B cell (primary cell): Measurements from ENCODE around the gene P2RY6. TPM values are rescaled to one million over a fixed set of nuclear protein-coding genes. Genes with fewer than 3 reads are reported as not detected.

ENCODE experiments used
- ATAC-seq: fragments of 200-7000 bp; cut with Tn5 transposase; one replicate; pipeline ENCODE4 v1.10.0; 2021; ENCODE audit warnings: low read depth, mild to moderate bottlenecking, moderate number of reproducible peaks, moderate library complexity
- CTCF ChIA-PET: fragments of 350-600 bp; sonication (Branson Sonifier 250); formaldehyde crosslinking; loops from one replicate; lab custom pipeline; 2021; ENCODE audit warnings: antibody characterized with exemption, inconsistent platforms; lab: Charles Lee
- POLR2A ChIA-PET: fragments of 350-600 bp; sonication (Branson Sonifier 250); formaldehyde crosslinking; loops from one replicate; lab custom pipeline; 2021; ENCODE audit warnings: antibody characterized with exemption; lab: Charles Lee
- DNase-seq: peaks from one replicate; pipeline ENCODE4 v3.0.0; 2013
- H2AFZ ChIP-seq: 2 replicates; pipeline ENCODE4 v1.6.1; 2012; ENCODE audit warnings: mild to moderate bottlenecking, low read depth, low read length; ENCODE audit not compliant: insufficient read depth, poor library complexity, severe bottlenecking
- H3K27ac ChIP-seq, 2 donors: 1 replicate in 1 of 2; 2 replicates in 1 of 2; pipeline ENCODE4 v1.5.1; 2012 to 2013; ENCODE audit warnings: low read length in 2 of 2, mild to moderate bottlenecking in 2 of 2, moderate library complexity in 1 of 2
- H3K27me3 ChIP-seq, 4 experiments: fragments of 200-600 bp in 1 of 4; sonication (generic) in 1 of 4; replicated peaks in 1 of 4; 1 replicate in 2 of 4; 2 replicates in 2 of 4; pipeline versions ENCODE4 v1.6.1 to v1.7.0; 2013 to 2016; ENCODE audit warnings: low read length in 3 of 4, mild to moderate bottlenecking in 2 of 4, mixed read lengths in 1 of 4, moderate library complexity in 1 of 4; ENCODE audit not compliant: insufficient read depth in 4 of 4, control insufficient read depth in 3 of 4; ENCODE audit errors: control extremely low read depth in 1 of 4
- H3K36me3 ChIP-seq, 2 experiments: replicated peaks in 1 of 2; 1 replicate in 1 of 2; 2 replicates in 1 of 2; pipeline versions ENCODE4 v1.6.1 to v1.7.1; 2013; ENCODE audit warnings: low read length in 1 of 2; ENCODE audit not compliant: insufficient read depth in 2 of 2, control insufficient read depth in 1 of 2; ENCODE audit errors: control extremely low read depth in 1 of 2, extremely low read depth in 1 of 2
- H3K4me1 ChIP-seq, 2 donors: fragments of 200-600 bp in 1 of 2; sonication (generic) in 1 of 2; 1 replicate in 1 of 2; 2 replicates in 1 of 2; pipeline versions ENCODE4 v1.5.1 to v1.6.1; 2013 to 2017; ENCODE audit warnings: low read length in 2 of 2; ENCODE audit not compliant: control insufficient read depth in 2 of 2, insufficient read depth in 2 of 2
- H3K4me2 ChIP-seq: replicated peaks from 2 replicates; pipeline ENCODE3; 2012; ENCODE audit warnings: mild to moderate bottlenecking, low read depth, low read length; ENCODE audit not compliant: poor library complexity, severe bottlenecking
- H3K4me3 ChIP-seq, 5 experiments: fragments of 200-600 bp in 1 of 5; sonication (generic) in 1 of 5; 1 replicate in 3 of 5; 2 replicates in 2 of 5; pipeline versions ENCODE4 v1.5.1 to v1.7.0; 2011 to 2016; ENCODE audit warnings: low read length in 4 of 5, mild to moderate bottlenecking in 4 of 5, low read depth in 2 of 5, control low read depth in 1 of 5, moderate library complexity in 1 of 5; ENCODE audit not compliant: insufficient read depth in 1 of 5; ENCODE audit errors: control extremely low read depth in 1 of 5, extremely low read depth in 1 of 5
- H3K79me2 ChIP-seq: fragments of 200-600 bp; sonication (generic); one replicate; pipeline ENCODE4 v1.6.0; 2016; ENCODE audit warnings: low read length; ENCODE audit not compliant: control insufficient read depth, insufficient read depth
- H3K9ac ChIP-seq: fragments of 200-600 bp; sonication (generic); 2 replicates; pipeline ENCODE4 v1.6.1; 2017; ENCODE audit warnings: mild to moderate bottlenecking, low read length, moderate library complexity
- H3K9me3 ChIP-seq, 3 donors: one replicate each; pipeline versions ENCODE4 v1.6.1 to v1.7.1; 2013; ENCODE audit warnings: low read length in 2 of 3; ENCODE audit not compliant: control insufficient read depth in 2 of 3, insufficient read depth in 1 of 3; ENCODE audit errors: control extremely low read depth in 1 of 3
- H4K20me1 ChIP-seq: 2 replicates; pipeline ENCODE4 v1.6.0; 2012; ENCODE audit warnings: mild to moderate bottlenecking, low read length; ENCODE audit not compliant: insufficient read depth, control insufficient read depth, poor library complexity, severe bottlenecking
- H3K27ac Mint-ChIP-seq: one replicate; pipeline ENCODE4 v1.8.0; 2021; ENCODE audit warnings: mixed read lengths
- H3K27me3 Mint-ChIP-seq: one replicate; pipeline ENCODE4 v1.8.0; 2021; ENCODE audit warnings: mixed read lengths
- H3K4me1 Mint-ChIP-seq: one replicate; pipeline ENCODE4 v1.8.0; 2021; ENCODE audit warnings: mixed read lengths
- H3K4me3 Mint-ChIP-seq: one replicate; pipeline ENCODE4 v1.8.0; 2021; ENCODE audit warnings: mixed read lengths
- H3K9me3 Mint-ChIP-seq: one replicate; pipeline ENCODE4 v1.8.0; 2022; ENCODE audit warnings: mixed read lengths; ENCODE audit not compliant: insufficient read depth
- EZH2 ChIP-seq: IDR thresholded peaks from 2 replicates; pipeline ENCODE4 v1.6.1; 2012; ENCODE audit warnings: borderline replicate concordance, low read depth, mild to moderate bottlenecking, moderate library complexity, low read length; ENCODE audit not compliant: insufficient read depth, poor library complexity, severe bottlenecking
- WGBS: methylation state at CpG from one replicate; pipeline ENCODE4 v1.1.5; 2013; ENCODE audit warnings: missing lambda C conversion rate; ENCODE audit not compliant: insufficient coverage; 5-methylcytosine and 5-hydroxymethylcytosine counted together
- intact Hi-C: fragments of 100-400 bp; cut with micrococcal nuclease; formaldehyde crosslinking; loops from one replicate; pipeline ENCODE4 v1.10.0; 2022
- polyA plus RNA-seq: library from polyadenylated mRNA; depleted of rRNA; stranded (reverse); fragments of >200 nt; gene quantifications from 2 replicates; pipeline ENCODE4 v1.2.3, GENCODE V29; 2012
- total RNA-seq, 2 donors: library from RNA; stranded (reverse); fragments of 120-200 nt in 1 of 2; gene quantifications; 1 replicate in 1 of 2; 2 replicates in 1 of 2; pipeline versions ENCODE4 v1.2.3 to v1.2.4, GENCODE V29; 2013 to 2022
- TF ChIP-seq, protein P1 (sequence below): fragments of 200-600 bp; IDR thresholded peaks from one replicate; pipeline ENCODE4 v1.8.0; 2022; ENCODE audit warnings: antibody characterized with exemption, mild to moderate bottlenecking

P2RY6 gene
- total and polyA plus RNA-seq, 2 donors (not counting 1 experiment from before 2014, with no cell fraction given), result 0.25 TPM; not detected in 1

DNA sequence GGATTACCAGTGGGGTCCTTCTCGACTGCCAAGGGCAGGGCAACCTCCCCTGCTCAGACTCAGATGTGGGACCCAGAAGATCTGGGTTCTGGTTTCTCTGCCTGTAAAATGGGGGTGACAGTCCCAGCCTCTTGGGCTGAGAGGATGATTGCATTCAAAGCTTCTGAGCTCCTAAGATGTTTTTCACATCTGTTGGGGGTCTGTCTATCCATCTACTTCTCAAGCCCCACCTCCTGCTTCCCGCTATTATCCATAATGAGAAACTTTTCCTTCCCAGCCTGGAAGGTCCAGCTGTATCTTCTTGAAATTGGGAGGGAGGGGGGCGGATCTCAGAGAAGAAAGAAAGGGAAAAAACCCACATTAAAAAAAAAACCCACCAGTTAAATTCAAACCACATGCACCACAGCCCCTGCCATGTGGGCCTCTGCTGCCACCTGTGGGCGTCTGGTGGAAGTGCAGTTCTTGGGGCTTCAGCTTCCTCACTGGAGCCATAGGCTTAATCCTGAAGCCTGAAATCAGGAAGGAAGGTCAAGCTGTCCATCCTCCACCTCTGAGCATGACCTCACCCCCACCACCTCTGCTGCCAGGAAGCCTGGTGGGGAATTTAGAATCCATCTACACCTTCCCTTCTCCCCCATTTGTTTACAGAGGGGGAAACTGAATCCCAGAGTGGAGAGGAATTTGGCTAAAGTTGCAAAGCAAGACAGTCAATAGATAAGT lies 63.2 kb downstream of the P2RY6 start:
- ChIA-PET POLR2A (interaction anchor here (0.7 to 0.8 kb wide), 4 partner anchors 14 to 47 kb away, joined by 3 to 4 read pairs (median 4); partner anchors contain the start of gene ARHGEF17), CTCF (interaction anchor here (0.6 to 6.5 kb wide), 42 partner anchors 10 to 893 kb away, joined by 3 to 157 read pairs (median 4); partner anchors contain the start of gene ARHGEF17)
- intact Hi-C loops, result loop anchor here (1.0 kb wide), 2 partner anchors 40 to 150 kb away; no protein-coding TSS in a partner anchor
- no peak for TF ChIP-seq EZH2
- TF ChIP-seq, protein P1, sequence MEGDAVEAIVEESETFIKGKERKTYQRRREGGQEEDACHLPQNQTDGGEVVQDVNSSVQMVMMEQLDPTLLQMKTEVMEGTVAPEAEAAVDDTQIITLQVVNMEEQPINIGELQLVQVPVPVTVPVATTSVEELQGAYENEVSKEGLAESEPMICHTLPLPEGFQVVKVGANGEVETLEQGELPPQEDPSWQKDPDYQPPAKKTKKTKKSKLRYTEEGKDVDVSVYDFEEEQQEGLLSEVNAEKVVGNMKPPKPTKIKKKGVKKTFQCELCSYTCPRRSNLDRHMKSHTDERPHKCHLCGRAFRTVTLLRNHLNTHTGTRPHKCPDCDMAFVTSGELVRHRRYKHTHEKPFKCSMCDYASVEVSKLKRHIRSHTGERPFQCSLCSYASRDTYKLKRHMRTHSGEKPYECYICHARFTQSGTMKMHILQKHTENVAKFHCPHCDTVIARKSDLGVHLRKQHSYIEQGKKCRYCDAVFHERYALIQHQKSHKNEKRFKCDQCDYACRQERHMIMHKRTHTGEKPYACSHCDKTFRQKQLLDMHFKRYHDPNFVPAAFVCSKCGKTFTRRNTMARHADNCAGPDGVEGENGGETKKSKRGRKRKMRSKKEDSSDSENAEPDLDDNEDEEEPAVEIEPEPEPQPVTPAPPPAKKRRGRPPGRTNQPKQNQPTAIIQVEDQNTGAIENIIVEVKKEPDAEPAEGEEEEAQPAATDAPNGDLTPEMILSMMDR, result peak; percentile 99
- H4K20me1 ChIP-seq, result no peaks in the 10 kb centered on the region
- H3K4me2 ChIP-seq, result no peak overlapping the region
- Mint-ChIP-seq H3K9me3 (no peaks in the 10 kb centered on the region), H3K4me1 (no peaks in the 10 kb centered on the region), H3K27ac (no peak overlapping the region), H3K4me3 (no peak overlapping the region), H3K27me3 (no peaks in the 10 kb centered on the region)
- DNase-seq (peak; percentile 81), ATAC-seq (peak; percentile 81)
- no peaks in the 10 kb centered on the region for H3K9me3 ChIP-seq
- 0% methylated on average over 2 of the region's 4 CpGs for WGBS
- H3K27me3 ChIP-seq, result peaks cover 0 to 8% (median 2%) of the 10 kb centered on the region in 4 experiments
- H3K4me1 ChIP-seq, result no peaks in the 10 kb centered on the region
- no peak overlapping the region for H3K9ac ChIP-seq
- no peaks in the 10 kb centered on the region for H3K79me2 ChIP-seq
- no peak overlapping the region for H3K4me3 ChIP-seq
- no peaks in the 10 kb centered on the region for H3K36me3 ChIP-seq
- H2AFZ ChIP-seq, result no peak overlapping the region
- no peak overlapping the region for H3K27ac ChIP-seq

DNA sequence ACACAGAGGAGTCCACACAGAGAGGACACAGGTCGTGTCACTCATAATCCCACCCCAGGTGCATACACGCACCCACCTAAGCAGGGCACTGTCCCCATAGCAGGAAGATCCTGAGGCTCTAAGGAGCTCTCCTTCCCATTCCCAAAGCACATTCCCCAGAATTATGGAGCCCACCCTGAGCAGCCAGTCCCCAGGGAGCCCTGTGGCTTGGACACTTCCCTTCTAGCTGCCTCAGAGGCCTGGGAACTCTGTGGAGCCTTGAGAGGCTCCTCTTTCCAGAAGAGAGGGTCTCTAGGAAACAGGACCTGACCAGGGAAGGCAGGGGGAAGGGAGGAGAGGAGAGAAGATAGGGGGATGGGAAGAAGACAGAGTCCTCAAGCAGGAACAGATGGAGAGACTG lies 65.7 kb downstream of the P2RY6 start:
- Histone ChIP-seq H3K4me1 (no peaks in the 10 kb centered on the region), H3K4me2 (no peak overlapping the region), H3K27ac (no peak overlapping the region), H3K9ac (no peak overlapping the region), H2AFZ (no peak overlapping the region), H3K36me3 (no peaks in the 10 kb centered on the region), H4K20me1 (no peaks in the 10 kb centered on the region), H3K9me3 (no peaks in the 10 kb centered on the region), H3K4me3 (no peak overlapping the region), H3K79me2 (no peaks in the 10 kb centered on the region), H3K27me3 (peaks cover 0 to 8% (median 2%) of the 10 kb centered on the region in 4 experiments)
- ChIA-PET POLR2A (interaction anchor here (0.7 kb wide), 2 partner anchors 44 to 99 kb away, joined by 5 to 7 read pairs; no protein-coding TSS in a partner anchor), CTCF (interaction anchor here (0.7 to 6.5 kb wide), 7 partner anchors 13 to 152 kb away, joined by 3 to 157 read pairs (median 16); partner anchors contain the start of gene ARHGEF17)
- H3K27me3 Mint-ChIP-seq, result no peaks in the 10 kb centered on the region
- H3K4me1 Mint-ChIP-seq, result no peaks in the 10 kb centered on the region
- no peak overlapping the region for H3K27ac Mint-ChIP-seq
- no peak overlapping the region for H3K4me3 Mint-ChIP-seq
- H3K9me3 Mint-ChIP-seq, result no peaks in the 10 kb centered on the region
- intact Hi-C loops, result no loop called here
- DNase-seq, result no peak
- TF ChIP-seq, protein P1, result no peak
- TF ChIP-seq EZH2, result no peak
- WGBS, result 77% methylated on average over 2 of the region's 2 CpGs
- no peak for ATAC-seq
